NK-92 treated with Interleukin-12 subunit alpha and Interleukin-12 subunit beta, amount 100 ng/mL, for 24 hours (cell line): ENCODE results near the gene PARD6A.
"Not testable (repeated sequence)": the region's sequence is repeated elsewhere in the genome, so short reads cannot be mapped to it uniquely, and the experiment has no call there.

ENCODE experiments used
- DNase-seq: peaks from one replicate; lab custom pipeline; 2025; lab: John Stamatoyannopoulos, UW

Gene PARD6A

DNA sequence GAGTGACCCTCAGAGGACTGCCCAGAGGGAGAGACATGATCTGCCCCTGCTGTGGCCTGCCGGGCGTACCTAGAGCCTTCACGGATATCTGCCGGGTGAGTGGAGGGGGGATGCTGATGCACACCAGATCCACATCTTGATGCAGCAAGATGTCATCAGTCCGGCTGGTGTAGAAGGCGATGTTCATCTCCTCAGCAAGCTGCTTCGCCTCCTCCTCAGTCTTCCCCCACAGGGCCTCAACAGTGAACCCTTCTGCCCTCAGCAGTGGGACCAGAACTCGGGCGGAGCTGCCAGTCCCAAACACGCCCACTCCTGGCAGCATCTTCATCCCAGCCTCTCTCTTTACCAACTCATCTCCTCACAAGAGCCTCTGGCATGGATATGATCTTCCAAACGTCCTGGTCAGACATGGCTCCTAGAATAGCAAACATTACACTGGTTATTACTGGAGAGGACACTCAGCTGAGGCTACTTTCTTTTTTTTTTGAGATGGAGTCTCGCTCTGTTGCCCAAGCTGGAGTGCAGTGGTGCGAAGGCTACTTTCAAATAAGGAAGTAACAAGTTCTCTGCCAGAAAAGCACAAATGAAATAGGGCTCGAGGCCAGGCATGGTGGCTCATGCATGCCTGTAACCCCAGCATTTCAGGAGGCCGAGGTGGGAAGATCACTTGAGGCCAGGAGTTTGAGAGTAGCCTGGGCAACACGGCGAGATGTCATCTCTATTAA, 24.8 kb downstream of the PARD6A start:
- no peak for DNase-seq

- DNase-seq = not testable (repeated sequence)
These were observed 32.9 kb downstream of the PARD6A start for GRCh38 chr16:67693517-67694285.

DNA sequence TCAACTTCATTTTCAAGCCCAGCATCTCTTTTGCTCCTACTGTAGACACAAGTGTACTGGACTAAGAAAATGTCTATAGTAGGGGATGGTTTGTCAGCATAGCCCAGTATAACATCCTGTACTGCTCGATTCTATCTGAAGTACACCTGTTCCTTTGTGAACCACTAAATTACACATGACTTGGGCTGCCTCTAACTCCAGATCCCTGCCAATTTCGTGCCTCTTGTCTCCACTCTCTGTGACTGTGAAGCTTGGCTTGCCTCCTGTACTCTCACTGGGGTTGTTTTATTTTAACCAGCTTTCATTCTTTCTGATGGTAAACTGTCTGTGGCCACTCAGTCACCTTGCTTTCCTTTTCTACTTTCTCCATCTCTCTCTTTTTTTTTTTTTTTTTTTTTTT, 33.9 kb downstream of the PARD6A start:
- DNase-seq = no peak

DNA sequence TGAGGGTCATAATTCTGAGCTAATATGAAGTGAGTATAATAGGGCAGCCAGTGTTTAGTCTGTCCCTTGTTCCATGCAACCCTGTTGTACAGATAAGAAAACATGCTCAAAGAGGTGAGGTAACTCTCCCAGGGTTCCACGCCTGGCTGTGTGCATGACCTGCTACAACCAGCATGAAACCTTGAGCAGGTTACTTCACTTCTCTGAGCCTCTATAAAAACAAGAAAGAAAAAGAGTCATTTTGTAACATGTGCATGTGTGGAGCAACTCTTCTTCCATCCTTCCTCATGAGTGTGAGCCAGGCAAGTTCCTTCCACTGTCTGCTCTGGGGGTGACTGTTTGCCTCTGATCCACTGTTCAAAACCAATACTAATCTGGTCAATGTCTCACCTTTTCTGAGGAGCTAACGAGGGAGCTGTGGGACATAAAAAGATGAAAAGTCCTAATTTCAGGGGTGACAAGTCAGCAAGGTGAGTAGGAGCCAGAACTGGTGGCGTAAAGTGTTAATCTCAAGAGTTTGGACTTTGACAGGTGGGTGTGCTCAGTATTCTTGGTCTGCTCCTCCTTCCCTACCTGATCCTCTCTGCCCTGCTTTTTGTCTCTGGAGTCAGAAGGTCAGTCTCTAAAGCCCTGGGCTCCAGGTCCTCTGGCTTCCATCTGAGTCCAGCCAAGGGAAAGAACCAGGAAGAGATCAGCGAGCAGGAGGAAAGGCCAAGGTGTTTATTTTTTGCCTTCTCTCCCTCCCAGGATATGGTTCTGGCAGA, 36.8 kb downstream of the PARD6A start:
- DNase-seq = no peak

GRCh38 chr16:67699265-67699664, 38.5 kb downstream of the PARD6A start:
- DNase-seq = no peak

- no peak for DNase-seq
These were observed 40.7 kb downstream of the PARD6A start for GRCh38 chr16:67701420-67701819.

GRCh38 chr16:67702130-67702529, 41.4 kb downstream of the PARD6A start:
- DNase-seq = no peak

GRCh38 chr16:67703626-67704025, 42.9 kb downstream of the PARD6A start:
- DNase-seq = no peak

DNA sequence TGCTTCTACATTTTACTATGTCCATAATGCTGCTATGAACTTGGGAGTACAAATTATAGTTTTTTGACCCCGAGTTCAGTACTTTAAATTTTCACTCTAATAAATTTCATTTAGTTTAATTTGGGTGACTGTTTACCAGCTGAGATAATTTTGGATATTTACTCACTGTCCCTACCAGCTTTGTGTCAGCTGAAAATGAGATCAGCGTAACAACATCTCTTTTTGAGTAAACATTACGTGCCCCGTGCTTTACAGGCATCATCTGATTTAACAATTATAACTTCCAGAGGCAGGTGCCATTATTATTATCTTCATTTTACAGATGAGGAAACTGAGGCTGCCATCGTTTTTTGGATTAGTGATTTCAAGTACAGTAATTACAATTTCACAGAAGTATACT, 43.4 kb downstream of the PARD6A start:
- DNase-seq = no peak

- no peak for DNase-seq
These were observed 46.5 kb downstream of the PARD6A start for GRCh38 chr16:67707210-67707609.

DNA sequence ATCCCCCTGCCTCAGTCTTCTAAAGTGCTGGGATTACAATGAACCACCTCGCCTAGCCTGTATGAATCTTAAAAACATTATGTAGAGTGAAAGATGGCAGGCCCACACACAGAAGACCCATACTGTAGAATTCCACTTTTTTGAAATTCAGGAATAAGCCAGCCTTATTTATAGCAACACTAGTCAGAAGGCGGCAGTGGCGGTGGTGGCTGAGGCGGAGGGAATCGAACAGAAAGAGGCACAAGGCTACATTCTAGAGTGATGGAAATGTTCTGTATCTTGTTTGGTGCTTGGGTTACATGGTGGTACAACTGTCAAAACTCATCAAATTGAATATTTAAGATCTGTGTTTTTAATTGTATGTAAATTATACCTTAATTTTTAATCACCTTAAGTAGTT, 47.0 kb downstream of the PARD6A start:
- no peak for DNase-seq

DNA sequence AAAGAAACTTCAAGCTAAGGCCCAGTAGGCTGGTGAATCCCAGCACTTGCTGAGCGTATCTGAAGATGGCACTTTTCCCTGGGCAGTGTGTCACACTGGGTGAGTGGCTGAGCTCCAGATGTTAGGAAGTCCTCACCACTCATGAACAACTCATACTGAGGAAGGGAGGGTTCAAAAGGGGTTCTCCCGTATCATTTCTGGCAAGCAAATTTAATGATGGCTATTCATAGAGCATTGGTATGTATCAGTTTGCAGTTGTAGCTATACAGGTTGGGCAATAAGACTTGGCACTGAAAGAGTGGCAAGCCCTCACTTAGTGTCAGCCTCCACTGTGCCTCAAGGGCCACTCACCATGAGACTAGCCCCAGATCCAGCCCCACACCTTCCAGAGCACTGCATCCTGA, 47.6 kb downstream of the PARD6A start:
- no peak for DNase-seq

DNA sequence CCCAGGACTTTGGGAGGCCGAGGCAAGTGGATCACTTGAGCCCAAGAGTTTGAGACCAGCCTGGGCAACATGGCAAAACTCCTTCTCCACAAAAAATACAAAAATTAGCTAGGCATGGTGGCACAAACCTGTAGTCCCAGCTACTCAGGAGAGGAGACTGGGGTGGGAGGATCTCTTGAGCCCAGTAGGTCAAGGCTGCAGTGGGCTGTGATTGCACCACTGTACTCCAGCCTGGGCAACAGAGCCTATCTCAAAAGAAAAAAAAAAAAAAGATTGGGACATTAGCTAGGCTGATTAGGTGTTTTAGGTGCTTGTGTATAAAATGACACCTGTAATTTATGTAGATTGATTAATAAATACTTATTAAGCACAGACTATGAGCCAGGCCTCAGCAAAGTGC, 48.3 kb downstream of the PARD6A start:
- no peak for DNase-seq

GRCh38 chr16:67710607-67711006, 49.8 kb downstream of the PARD6A start:
- no peak for DNase-seq
